Esophagus muscularis mucosa (tissue), 4 donors: ENCODE data around the gene LRRC14B.

ENCODE experiments used
- EP300 ChIP-seq: sonication (generic); formaldehyde crosslinking; IDR thresholded peaks from one replicate; pipeline ENCODE4 v1.6.1; 2017; ENCODE audit warnings: antibody characterized with exemption
- POLR2A ChIP-seq: fragments of 450-650 bp; IDR thresholded peaks from one replicate; pipeline ENCODE4 v1.6.1; 2017; ENCODE audit warnings: antibody characterized with exemption, moderate library complexity, mild to moderate bottlenecking, low read depth
- POLR2AphosphoS5 ChIP-seq, 2 donors: sonication (generic); formaldehyde crosslinking; IDR thresholded peaks; one replicate each; pipeline ENCODE4 v1.6.1; 2017; ENCODE audit warnings: antibody characterized with exemption in 2 of 2
- TF ChIP-seq, protein P1 (sequence below), 3 experiments: fragments of 200-600 bp in 2 of 3; fragments of 450-650 bp in 1 of 3; sonication (generic) in 2 of 3; IDR thresholded peaks; one replicate each; pipeline ENCODE4 v1.5.1; 2017 to 2019; ENCODE audit warnings: antibody characterized with exemption in 3 of 3, mild to moderate bottlenecking in 2 of 3, moderate library complexity in 1 of 3

DNA sequence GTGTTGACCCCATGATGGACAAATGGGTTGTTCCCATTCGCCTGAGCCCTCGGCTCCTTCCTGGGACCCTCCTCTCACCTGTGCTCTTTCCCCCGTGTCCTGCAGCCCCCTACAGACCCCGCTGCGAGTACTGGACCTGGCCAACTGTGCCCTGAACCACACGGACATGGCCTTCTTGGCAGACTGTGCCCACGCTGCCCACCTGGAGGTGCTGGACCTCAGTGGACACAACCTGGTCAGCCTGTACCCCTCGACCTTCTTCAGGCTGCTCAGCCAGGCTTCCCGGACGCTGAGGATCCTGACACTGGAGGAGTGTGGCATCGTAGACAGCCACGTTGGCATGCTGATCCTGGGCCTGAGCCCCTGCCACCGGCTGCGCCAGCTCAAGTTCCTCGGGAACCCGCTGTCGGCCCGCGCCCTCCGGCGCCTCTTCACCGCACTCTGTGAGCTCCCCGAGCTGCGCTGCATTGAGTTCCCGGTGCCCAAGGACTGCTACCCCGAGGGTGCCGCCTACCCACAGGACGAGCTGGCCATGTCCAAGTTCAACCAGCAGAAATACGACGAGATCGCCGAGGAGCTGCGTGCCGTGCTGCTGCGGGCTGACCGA is 3.4 kb downstream of the LRRC14B start:
- TF ChIP-seq, protein P1, sequence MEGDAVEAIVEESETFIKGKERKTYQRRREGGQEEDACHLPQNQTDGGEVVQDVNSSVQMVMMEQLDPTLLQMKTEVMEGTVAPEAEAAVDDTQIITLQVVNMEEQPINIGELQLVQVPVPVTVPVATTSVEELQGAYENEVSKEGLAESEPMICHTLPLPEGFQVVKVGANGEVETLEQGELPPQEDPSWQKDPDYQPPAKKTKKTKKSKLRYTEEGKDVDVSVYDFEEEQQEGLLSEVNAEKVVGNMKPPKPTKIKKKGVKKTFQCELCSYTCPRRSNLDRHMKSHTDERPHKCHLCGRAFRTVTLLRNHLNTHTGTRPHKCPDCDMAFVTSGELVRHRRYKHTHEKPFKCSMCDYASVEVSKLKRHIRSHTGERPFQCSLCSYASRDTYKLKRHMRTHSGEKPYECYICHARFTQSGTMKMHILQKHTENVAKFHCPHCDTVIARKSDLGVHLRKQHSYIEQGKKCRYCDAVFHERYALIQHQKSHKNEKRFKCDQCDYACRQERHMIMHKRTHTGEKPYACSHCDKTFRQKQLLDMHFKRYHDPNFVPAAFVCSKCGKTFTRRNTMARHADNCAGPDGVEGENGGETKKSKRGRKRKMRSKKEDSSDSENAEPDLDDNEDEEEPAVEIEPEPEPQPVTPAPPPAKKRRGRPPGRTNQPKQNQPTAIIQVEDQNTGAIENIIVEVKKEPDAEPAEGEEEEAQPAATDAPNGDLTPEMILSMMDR (IDR thresholded peaks at IDR 0.05) = no peak
- no peak for TF ChIP-seq POLR2A
- TF ChIP-seq EP300 = no peak
- no peak for TF ChIP-seq POLR2AphosphoS5 (IDR thresholded peaks at IDR 0.05)
